Gastroesophageal sphincter (tissue), 4 donors: ENCODE measurements around the gene RCN1. TPM values are rescaled to one million over a fixed set of nuclear protein-coding genes. Genes with fewer than 3 reads are reported as not detected.

Experiments used
- ATAC-seq: fragments of 150-250 bp; one replicate; pipeline ENCODE4 v1.9.1; 2016; ENCODE audit warnings: mild to moderate bottlenecking, moderate library complexity
- H3K27ac ChIP-seq, 4 donors: fragments of 200-600 bp; sonication (generic) in 3 of 4; 1 replicate in 3 of 4; 2 replicates in 1 of 4; pipeline ENCODE4 v1.5.1; 2016 to 2019
- H3K27me3 ChIP-seq: fragments of 200-600 bp; sonication (generic); one replicate; pipeline ENCODE4 v1.5.1; 2019
- H3K36me3 ChIP-seq, 2 donors: fragments of 200-600 bp; sonication (generic); one replicate each; pipeline ENCODE4 v1.5.1; 2019; ENCODE audit warnings: control low read depth in 1 of 2
- H3K4me1 ChIP-seq, 3 donors: fragments of 200-600 bp; sonication (generic); 1 replicate in 2 of 3; 2 replicates in 1 of 3; pipeline ENCODE4 v1.5.1; 2016 to 2019; ENCODE audit warnings: control low read depth in 2 of 3
- H3K4me3 ChIP-seq, 2 donors: fragments of 200-600 bp; sonication (generic); one replicate each; pipeline ENCODE4 v1.5.1; 2019; ENCODE audit warnings: mild to moderate bottlenecking in 1 of 2, moderate library complexity in 1 of 2
- H3K9me3 ChIP-seq, 3 donors: fragments of 200-600 bp; sonication (generic); one replicate each; pipeline ENCODE4 v1.5.1; 2017 to 2019; ENCODE audit warnings: control low read depth in 2 of 3
- CTCF ChIP-seq, 4 experiments: fragments of 200-600 bp in 2 of 4; fragments of 450-650 bp in 2 of 4; sonication (generic) in 1 of 4; IDR thresholded peaks; one replicate each; pipeline ENCODE4 v1.5.1; 2017 to 2019; ENCODE audit warnings: antibody characterized with exemption in 4 of 4, mild to moderate bottlenecking in 2 of 4, moderate library complexity in 2 of 4
- EP300 ChIP-seq: sonication (generic); formaldehyde crosslinking; IDR thresholded peaks from one replicate; pipeline ENCODE4 v1.6.1; 2017; ENCODE audit warnings: antibody characterized with exemption, mild to moderate bottlenecking
- POLR2A ChIP-seq, 2 donors: fragments of 450-650 bp; IDR thresholded peaks; one replicate each; pipeline ENCODE4 v1.6.1; 2017; ENCODE audit warnings: antibody characterized with exemption in 2 of 2, mild to moderate bottlenecking in 2 of 2, moderate library complexity in 1 of 2
- POLR2AphosphoS5 ChIP-seq: sonication (generic); formaldehyde crosslinking; IDR thresholded peaks from one replicate; pipeline ENCODE4 v1.6.1; 2017; ENCODE audit warnings: antibody characterized with exemption
- WGBS, 2 donors: methylation state at CpG; one replicate each; pipeline ENCODE4 v1.1.5; 2018; ENCODE audit warnings: low coverage in 1 of 2; 5-methylcytosine and 5-hydroxymethylcytosine counted together
- small RNA-seq, 4 donors: library from RNA; depleted of rRNA; stranded (forward); fragments of <200 nt; gene quantifications; one replicate each; pipeline ENCODE3, GENCODE V24; 2016
- total RNA-seq, 4 donors: library from RNA; depleted of rRNA; stranded (reverse); fragments of >200 nt; gene quantifications; one replicate each; pipeline ENCODE4 v1.1.0, GENCODE V29; 2016

The RCN1 gene
- total RNA-seq, 4 donors from 2014 or later = 28.6 to 65.0 (median 52.2) TPM

- Histone ChIP-seq H3K4me1 (no peaks in the 10 kb centered on the region), H3K27ac (no peak overlapping the region), H3K27me3 (peaks cover 5% of the 10 kb centered on the region), H3K9me3 (no peaks in the 10 kb centered on the region), H3K4me3 (no peak overlapping the region), H3K36me3 (no peaks in the 10 kb centered on the region)
- TF ChIP-seq POLR2A (IDR thresholded peaks at IDR 0.05) (no peak), CTCF (IDR thresholded peaks at IDR 0.05) (no peak), EP300 (no peak), POLR2AphosphoS5 (no peak)
- 84% methylated on average over 9 of the region's 9 CpGs for WGBS, 2 donors
- ATAC-seq = no peak
These were observed 61.3 kb downstream of the RCN1 start for GRCh38 chr11:32152216-32152615.

GRCh38 chr11:32152821-32153220, 61.9 kb downstream of the RCN1 start:
- Histone ChIP-seq H3K36me3 (no peaks in the 10 kb centered on the region), H3K9me3 (no peaks in the 10 kb centered on the region), H3K4me1 (no peaks in the 10 kb centered on the region), H3K27ac (no peak overlapping the region), H3K4me3 (no peak overlapping the region), H3K27me3 (peaks cover 5% of the 10 kb centered on the region)
- no peak for ATAC-seq
- WGBS, 2 donors = 55 to 83% methylated on average over 3 of the region's 3 CpGs
- TF ChIP-seq POLR2A (IDR thresholded peaks at IDR 0.05) (no peak), POLR2AphosphoS5 (no peak)

GRCh38 chr11:32153747-32154146, 62.9 kb downstream of the RCN1 start:
- H3K4me1 ChIP-seq = no peaks in the 10 kb centered on the region
- no peaks in the 10 kb centered on the region for H3K9me3 ChIP-seq
- no peak for ATAC-seq
- 100% methylated on average over 1 of the region's 1 CpG; no CpG with 5 or more reads in 1 of the 2 donors for WGBS, 2 donors
- peaks cover 5% of the 10 kb centered on the region for H3K27me3 ChIP-seq
- no peak for TF ChIP-seq CTCF (IDR thresholded peaks at IDR 0.05)
- TF ChIP-seq POLR2A (IDR thresholded peaks at IDR 0.05) = no peak
- TF ChIP-seq EP300 = no peak
- TF ChIP-seq POLR2AphosphoS5 = no peak
- H3K4me3 ChIP-seq = no peak overlapping the region
- no peaks in the 10 kb centered on the region for H3K36me3 ChIP-seq
- H3K27ac ChIP-seq = no peak overlapping the region

GRCh38 chr11:32154275-32154674, 63.4 kb downstream of the RCN1 start:
- Histone ChIP-seq H3K4me1 (no peaks in the 10 kb centered on the region), H3K9me3 (no peaks in the 10 kb centered on the region), H3K36me3 (no peaks in the 10 kb centered on the region), H3K27me3 (peaks cover 5% of the 10 kb centered on the region), H3K27ac (no peak overlapping the region), H3K4me3 (no peak overlapping the region)
- ATAC-seq = no peak
- WGBS, 2 donors = 90% methylated on average over 2 of the region's 2 CpGs; no CpG with 5 or more reads in 1 of the 2 donors
- TF ChIP-seq POLR2AphosphoS5 (no peak), CTCF (IDR thresholded peaks at IDR 0.05) (no peak), EP300 (no peak), POLR2A (IDR thresholded peaks at IDR 0.05) (no peak)

Small RNA genes lying within 50 kb of the gene (small RNA-seq; reads per million reads assigned to genes)
- gene RF00012 = 0 reads per million in 4 donors
